Measurements from ENCODE around the gene DISP2. TPM values are rescaled to one million over a fixed set of nuclear protein-coding genes. Genes with fewer than 3 reads are reported as not detected.
A peak's percentile ranks its signal among the peaks of the same experiment; 100 is the strongest.

Gene DISP2
- total RNA-seq, 1 experiment from 2014 or later = 1.3 TPM

DNA sequence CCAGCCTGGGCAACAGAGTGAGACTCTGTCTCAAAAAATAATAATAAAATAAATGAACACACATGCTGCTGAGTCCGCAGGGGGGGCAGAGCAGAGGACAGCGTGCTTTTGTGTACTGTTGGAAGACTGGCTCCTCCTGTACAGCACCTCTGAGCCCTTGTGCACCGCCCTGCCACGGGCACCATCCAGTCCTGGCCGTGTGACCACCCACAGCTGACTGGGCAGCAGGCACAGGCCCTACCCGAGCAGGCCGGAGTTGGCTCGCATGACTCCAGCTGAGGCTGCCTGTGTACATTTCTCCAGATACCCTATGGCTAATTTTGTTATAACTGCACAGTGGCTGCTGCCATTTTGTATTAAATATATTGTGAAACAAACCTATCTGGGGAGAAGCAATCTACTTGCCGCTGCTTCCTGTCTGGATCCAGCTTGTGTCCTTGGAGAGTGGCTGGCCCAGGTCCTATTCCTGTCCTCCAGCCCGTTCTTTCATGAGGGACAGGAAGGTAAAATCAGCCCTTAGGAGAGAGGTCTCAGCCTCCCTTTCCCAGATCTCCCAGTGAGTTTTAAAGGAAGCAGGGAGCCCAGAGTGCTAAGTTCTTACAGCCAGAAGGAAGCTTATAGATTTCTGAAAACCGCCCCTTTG lies 62.2 kb downstream of the DISP2 start:
- H3K36me3 Mint-ChIP-seq (ENCODE audit: insufficient read depth in 1 of 3, low read depth in 3 of 3) = peaks cover 10 to 32% (median 30%) of the 10 kb centered on the region in 3 experiments; a peak in 6 of 7 replicates
- Histone ChIP-seq H4K91ac (ENCODE audit: insufficient read length, low read depth, low read length) (no peak overlapping the region), H3K9ac (ENCODE audit: extremely low read depth, insufficient read length, low read length) (no peak overlapping the region), H3K4me1 (ENCODE audit: insufficient read depth, low read length) (no peaks in the 10 kb centered on the region), H2AK5ac (ENCODE audit: insufficient read length, low read length) (no peak overlapping the region), H3K27ac (ENCODE audit: insufficient read length, low read depth, low read length) (no peak overlapping the region), H3K79me2 (ENCODE audit: insufficient read depth, low read length) (no peaks in the 10 kb centered on the region), H3K4me2 (ENCODE audit: insufficient read depth, insufficient read length, low read length) (no peak overlapping the region), H4K20me1 (ENCODE audit: control insufficient read depth, insufficient read depth, insufficient read length) (no peaks in the 10 kb centered on the region), H3K18ac (ENCODE audit: insufficient read length, low read depth, low read length) (no peak overlapping the region), H2BK120ac (ENCODE audit: low read depth, low read length, poor library complexity, severe bottlenecking) (no peak overlapping the region), H3K9me3 (ENCODE audit: control insufficient read depth, low read depth, low read length) (no peaks in the 10 kb centered on the region), H2BK20ac (ENCODE audit: low read depth, low read length, poor library complexity, severe bottlenecking) (no peak overlapping the region), H3K23me2 (ENCODE audit: insufficient read length, low read depth, low read length, poor library complexity, severe bottlenecking) (no peaks in the 10 kb centered on the region), H2BK15ac (ENCODE audit: low read depth, low read length) (no peak overlapping the region), H3K56ac (ENCODE audit: insufficient read length, low read depth, low read length) (no peak overlapping the region), H3T11ph (ENCODE audit: low read length) (no peak overlapping the region), H3K27me3 (ENCODE audit: insufficient read depth, low read length) (no peaks in the 10 kb centered on the region), H3K79me1 (ENCODE audit: insufficient read depth, low read depth, low read length, poor library complexity, severe bottlenecking) (no peaks in the 10 kb centered on the region), H2BK12ac (ENCODE audit: insufficient read length, low read depth, low read length) (no peak overlapping the region), H2AFZ (ENCODE audit: low read length) (no peak overlapping the region), H3K4ac (ENCODE audit: low read depth, low read length) (no peak overlapping the region), H3K23ac (ENCODE audit: insufficient read length, low read depth, low read length) (no peak overlapping the region), H3K14ac (ENCODE audit: insufficient read depth, low read length) (no peak overlapping the region), H4K5ac (ENCODE audit: insufficient read length, low read depth, low read length) (no peak overlapping the region), H4K8ac (replicated peaks; ENCODE audit: insufficient read length, low read depth, low read length) (no peak overlapping the region), H2BK5ac (ENCODE audit: insufficient read length, low read length) (no peak overlapping the region)
- no CpG with 5 or more reads among the region's 11 CpGs for WGBS (ENCODE audit: extremely low coverage, insufficient read length, low lambda C conversion rate)
- peak overlapping the region in 2 of 3 experiments; percentile 59 to 60; a peak in 4 of 7 replicates for H3K27ac Mint-ChIP-seq
- no peak for TF ChIP-seq CTCF (conservative IDR thresholded peaks at IDR 0.05)
- H3K4me1 Mint-ChIP-seq = peaks cover 9 to 12% of the 10 kb centered on the region in 2 experiments
- no peaks in the 10 kb centered on the region for H3K9me3 Mint-ChIP-seq
- DNase-seq = no peak
- H3K27me3 Mint-ChIP-seq (ENCODE audit: low read depth) = peaks cover 4% of the 10 kb centered on the region; the same call in 1 of the 2 replicates
- no peak overlapping the region for H3K4me3 Mint-ChIP-seq
